Suprapubic skin (tissue), 4 donors: ENCODE results near the gene LHFPL4. TPM values are rescaled to one million over a fixed set of nuclear protein-coding genes. Genes with fewer than 3 reads are reported as not detected.

Experiments
- DNase-seq, 2 donors: peaks; one replicate each; pipeline ENCODE4 v3.0.0-alpha.2; 2019; ENCODE audit warnings: low spot score in 2 of 2
- H3K27ac ChIP-seq: fragments of 200-600 bp; sonication (generic); one replicate; pipeline ENCODE4 v1.5.1; 2019
- H3K27me3 ChIP-seq: fragments of 200-600 bp; sonication (generic); one replicate; pipeline ENCODE4 v1.5.1; 2019
- H3K36me3 ChIP-seq: fragments of 200-600 bp; sonication (generic); one replicate; pipeline ENCODE4 v1.5.1; 2019
- H3K4me1 ChIP-seq: fragments of 200-600 bp; sonication (generic); one replicate; pipeline ENCODE4 v1.5.1; 2019
- H3K4me3 ChIP-seq: fragments of 200-600 bp; sonication (generic); one replicate; pipeline ENCODE4 v1.5.1; 2019; ENCODE audit warnings: mild to moderate bottlenecking
- H3K9me3 ChIP-seq: fragments of 200-600 bp; sonication (generic); one replicate; pipeline ENCODE4 v1.5.1; 2019
- CTCF ChIP-seq, 2 donors: fragments of 200-600 bp in 1 of 2; fragments of 450-650 bp in 1 of 2; sonication (generic) in 1 of 2; IDR thresholded peaks; one replicate each; pipeline ENCODE4 v1.5.1; 2016 to 2019; ENCODE audit warnings: antibody characterized with exemption in 2 of 2, mild to moderate bottlenecking in 1 of 2, moderate library complexity in 1 of 2
- EP300 ChIP-seq: sonication (generic); formaldehyde crosslinking; IDR thresholded peaks from one replicate; pipeline ENCODE4 v1.6.1; 2017; ENCODE audit warnings: antibody characterized with exemption
- POLR2A ChIP-seq, 2 donors: fragments of 450-650 bp; IDR thresholded peaks; one replicate each; pipeline ENCODE4 v1.6.1; 2017; ENCODE audit warnings: antibody characterized with exemption in 2 of 2, mild to moderate bottlenecking in 2 of 2, moderate library complexity in 2 of 2
- POLR2AphosphoS5 ChIP-seq, 3 donors: sonication (generic); formaldehyde crosslinking; IDR thresholded peaks; one replicate each; pipeline ENCODE4 v1.6.1; 2017; ENCODE audit warnings: antibody characterized with exemption in 3 of 3
- WGBS: methylation state at CpG from one replicate; pipeline ENCODE4 v1.1.5; 2018; 5-methylcytosine and 5-hydroxymethylcytosine counted together
- total RNA-seq, 4 donors: library from RNA; depleted of rRNA; stranded (reverse); fragments of >200 nt; gene quantifications; one replicate each; pipeline ENCODE4 v1.1.0, GENCODE V29; 2016

LHFPL4 gene
- total RNA-seq, 4 donors from 2014 or later: 0.19 TPM; not detected in 3

DNA sequence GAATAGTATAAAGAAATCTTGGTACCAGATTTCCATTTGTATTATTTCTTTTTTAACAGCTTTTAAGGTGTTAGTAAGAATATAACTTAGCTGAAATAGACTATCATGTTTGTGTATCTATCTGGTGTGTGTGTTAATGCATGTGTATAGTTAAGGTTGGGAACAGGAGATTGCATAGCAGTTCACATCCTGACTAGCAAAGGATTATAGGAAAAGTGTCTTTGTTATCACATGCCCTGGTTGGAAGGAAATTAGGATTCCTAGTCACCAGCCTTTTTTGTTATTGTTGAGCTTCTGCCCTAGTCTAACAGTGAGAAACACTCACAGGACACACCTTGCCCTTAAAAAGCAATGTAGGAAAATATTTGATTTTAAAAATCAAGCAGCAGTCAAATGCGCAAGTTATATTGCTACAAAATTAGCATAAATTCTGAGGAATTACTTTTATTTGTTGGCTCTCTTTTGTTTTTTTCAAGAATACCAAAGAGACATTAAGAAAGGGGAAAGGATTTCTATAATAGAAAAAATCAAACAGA, 98.0 kb downstream of the LHFPL4 start:
- TF ChIP-seq POLR2A (IDR thresholded peaks at IDR 0.05) (no peak), POLR2AphosphoS5 (IDR thresholded peaks at IDR 0.05) (no peak), CTCF (IDR thresholded peaks at IDR 0.05) (no peak), EP300 (no peak)
- Histone ChIP-seq H3K27me3 (no peaks in the 10 kb centered on the region), H3K27ac (no peak overlapping the region), H3K4me1 (no peaks in the 10 kb centered on the region), H3K4me3 (no peak overlapping the region), H3K36me3 (peaks cover 76% of the 10 kb centered on the region), H3K9me3 (no peaks in the 10 kb centered on the region)
- 95% methylated on average over 1 of the region's 1 CpG for WGBS
- DNase-seq: no peak

- Histone ChIP-seq H3K27me3 (no peaks in the 10 kb centered on the region), H3K9me3 (no peaks in the 10 kb centered on the region), H3K4me3 (no peak overlapping the region), H3K4me1 (no peaks in the 10 kb centered on the region), H3K36me3 (peaks cover 89% of the 10 kb centered on the region), H3K27ac (no peak overlapping the region)
- DNase-seq: no peak
- 86% methylated on average over 2 of the region's 2 CpGs for WGBS
- TF ChIP-seq POLR2AphosphoS5 (IDR thresholded peaks at IDR 0.05) (no peak), CTCF (IDR thresholded peaks at IDR 0.05) (no peak), EP300 (no peak), POLR2A (IDR thresholded peaks at IDR 0.05) (no peak)
Observed at GRCh38 chr3:9452417-9452816, 101.2 kb downstream of the LHFPL4 start.

- Histone ChIP-seq H3K9me3 (no peaks in the 10 kb centered on the region), H3K27me3 (no peaks in the 10 kb centered on the region), H3K36me3 (peaks cover 90% of the 10 kb centered on the region), H3K27ac (no peak overlapping the region), H3K4me1 (no peaks in the 10 kb centered on the region), H3K4me3 (no peak overlapping the region)
- 85% methylated on average over 2 of the region's 2 CpGs for WGBS
- no peak for DNase-seq
- TF ChIP-seq POLR2AphosphoS5 (IDR thresholded peaks at IDR 0.05) (no peak), CTCF (IDR thresholded peaks at IDR 0.05) (no peak), POLR2A (IDR thresholded peaks at IDR 0.05) (no peak)
Observed at GRCh38 chr3:9450991-9451390, 102.6 kb downstream of the LHFPL4 start.

- Histone ChIP-seq H3K4me3 (no peak overlapping the region), H3K27ac (no peak overlapping the region), H3K36me3 (peaks cover 90% of the 10 kb centered on the region), H3K9me3 (no peaks in the 10 kb centered on the region), H3K27me3 (no peaks in the 10 kb centered on the region), H3K4me1 (no peaks in the 10 kb centered on the region)
- 84% methylated on average over 1 of the region's 1 CpG for WGBS
- DNase-seq: no peak
- no peak for TF ChIP-seq CTCF (IDR thresholded peaks at IDR 0.05)
- TF ChIP-seq POLR2A (IDR thresholded peaks at IDR 0.05): no peak
- no peak for TF ChIP-seq POLR2AphosphoS5 (IDR thresholded peaks at IDR 0.05)
- TF ChIP-seq EP300: no peak
Observed at GRCh38 chr3:9450126-9450525, 103.5 kb downstream of the LHFPL4 start.

DNA sequence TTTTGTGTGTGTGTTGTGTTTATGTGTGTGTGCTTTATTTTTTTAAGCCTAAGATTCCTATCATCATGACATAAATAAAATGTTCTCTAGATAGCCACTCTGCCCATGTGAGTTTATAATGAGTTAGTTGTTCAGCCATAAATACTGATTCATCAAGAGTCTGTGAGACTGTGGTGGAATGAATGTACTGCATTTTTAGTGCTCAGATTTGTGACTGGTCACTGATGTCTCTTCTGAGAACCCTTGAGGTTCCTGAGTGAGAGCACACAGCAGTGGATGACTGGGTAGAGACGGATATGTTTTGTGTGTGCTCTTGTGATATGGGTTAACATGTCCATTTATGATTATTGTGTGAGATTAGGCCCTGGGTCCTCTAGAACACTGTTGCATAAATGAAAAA, 105.0 kb downstream of the LHFPL4 start:
- Histone ChIP-seq H3K9me3 (no peaks in the 10 kb centered on the region), H3K36me3 (peaks cover 97% of the 10 kb centered on the region), H3K4me3 (no peak overlapping the region), H3K27me3 (no peaks in the 10 kb centered on the region), H3K4me1 (no peaks in the 10 kb centered on the region), H3K27ac (no peak overlapping the region)
- DNase-seq: no peak
- TF ChIP-seq POLR2A (IDR thresholded peaks at IDR 0.05): no peak
- WGBS: 87% methylated on average over 1 of the region's 1 CpG

Other genes starting within 250 kb of the LHFPL4 start
- gene THUMPD3, start 190.8 kb downstream of the LHFPL4 start, total RNA-seq: 10 to 100 TPM; 14.2 to 39.0 (median 27.5) TPM
- 100 to 1,000 TPM in 2 of 4 donors, 10 to 100 TPM in 2; 72.5 to 272 (median 108) TPM for gene SETD5, start 156.2 kb downstream of the LHFPL4 start, total RNA-seq
- gene MTMR14, start 95.7 kb upstream of the LHFPL4 start, total RNA-seq: 10 to 100 TPM; 27.9 to 45.3 (median 32.7) TPM
- 1 to 10 TPM in 2 of 4 donors, under 1 TPM in 2; 0.49 to 3.4 (median 2.1) TPM for gene CPNE9, start 150.0 kb upstream of the LHFPL4 start, total RNA-seq
- gene BRPF1, start 177.9 kb upstream of the LHFPL4 start, total RNA-seq: 10 to 100 TPM; 24.6 to 35.6 (median 29.4) TPM
- 10 to 100 TPM; 15.7 to 29.6 (median 25.5) TPM for gene OGG1, start 196.1 kb upstream of the LHFPL4 start, total RNA-seq
- gene CAMK1, start 216.1 kb upstream of the LHFPL4 start, total RNA-seq: 10 to 100 TPM in 1 of 4 donors, 1 to 10 TPM in 3; 3.3 to 13.0 (median 5.2) TPM
- gene TADA3, start 238.7 kb upstream of the LHFPL4 start, total RNA-seq: 10 to 100 TPM; 27.6 to 45.0 (median 38.8) TPM
- gene ARPC4, start 239.3 kb upstream of the LHFPL4 start, total RNA-seq: 100 to 1,000 TPM; 107 to 132 (median 124) TPM